AG10803 (cell line): ENCODE results near the gene ATF4.

Experiments
- DNase-seq: peaks from one replicate; pipeline ENCODE4 v3.0.0; 2010; ENCODE audit warnings: low read depth
- H3K4me3 ChIP-seq: 2 replicates; pipeline ENCODE4 v1.5.1; 2011; ENCODE audit warnings: mild to moderate bottlenecking, low read length, control low read depth
- CTCF ChIP-seq: conservative IDR thresholded peaks from 2 replicates; pipeline ENCODE4 v1.5.1; 2011; ENCODE audit warnings: mild to moderate bottlenecking, low read length, control low read depth, inconsistent platforms

The ATF4 gene

GRCh38 chr22:39570226-39570625 is 49.9 kb downstream of the ATF4 start:
- no peak for DNase-seq
- no peak for TF ChIP-seq CTCF
- H3K4me3 ChIP-seq: no peak overlapping the region

GRCh38 chr22:39570665-39571064 is 50.3 kb downstream of the ATF4 start, which contains the start of gene CACNA1I:
CACNA1I (plus strand) TSS chr22:39570753; CDS start chr22:39570753, 0 bp downstream.
- DNase-seq: no peak
- H3K4me3 ChIP-seq: no peak within 1 kb of the TSS
- no peak for TF ChIP-seq CTCF

GRCh38 chr22:39571538-39571937 is 51.2 kb downstream of the ATF4 start:
- no peak for DNase-seq
- TF ChIP-seq CTCF: no peak
- H3K4me3 ChIP-seq: no peak overlapping the region
